ENCODE data around the gene ADPRH. TPM values are rescaled to one million over a fixed set of nuclear protein-coding genes. Genes with fewer than 3 reads are reported as not detected.
"Not testable (repeated sequence)": the region's sequence is repeated elsewhere in the genome, so short reads cannot be mapped to it uniquely, and the experiment has no call there.

ADPRH gene
- total RNA-seq = 3.9 and 5.8 TPM in 2 replicates

GRCh38 chr3:119579366-119580066 is at the start of gene ADPRH:
Gene ADPRH (plus strand): TSS chr3:119579492. CDS start chr3:119582170, 2,678 bp downstream.
- intact Hi-C loops (cut with micrococcal nuclease) = loop anchor here (1.0 kb wide), 4 partner anchors 20 to 97 kb away; partner anchors contain the start of genes CD80 and TIMMDC1

- intact Hi-C loops (cut with micrococcal nuclease) = no loop called here
These were observed 49.4 kb upstream of the ADPRH start for GRCh38 chr3:119529883-119530282.

- intact Hi-C loops (cut with micrococcal nuclease) = no loop called here
These were observed 48.8 kb upstream of the ADPRH start for GRCh38 chr3:119530456-119530855.

GRCh38 chr3:119531151-119531550 is 48.1 kb upstream of the ADPRH start:
- intact Hi-C loops (cut with micrococcal nuclease) = no loop called here

GRCh38 chr3:119534296-119534695 is 45.0 kb upstream of the ADPRH start:
- intact Hi-C loops (cut with micrococcal nuclease) = no loop called here

GRCh38 chr3:119536757-119537156 is 42.5 kb upstream of the ADPRH start:
- intact Hi-C loops (cut with micrococcal nuclease) = no loop called here

GRCh38 chr3:119538772-119539171 is 40.5 kb upstream of the ADPRH start:
- intact Hi-C loops (cut with micrococcal nuclease) = no loop called here

- intact Hi-C loops (cut with micrococcal nuclease) = no loop called here
These were observed 37.7 kb upstream of the ADPRH start for GRCh38 chr3:119541547-119541946.

- intact Hi-C loops (cut with micrococcal nuclease) = no loop called here
These were observed 37.0 kb upstream of the ADPRH start for GRCh38 chr3:119542168-119542767.

GRCh38 chr3:119543147-119543546 is 36.1 kb upstream of the ADPRH start:
- intact Hi-C loops (cut with micrococcal nuclease) = no loop called here

GRCh38 chr3:119547227-119547626 is 32.1 kb upstream of the ADPRH start:
- intact Hi-C loops (cut with micrococcal nuclease) = no loop called here

- intact Hi-C loops (cut with micrococcal nuclease) = no loop called here
These were observed 31.0 kb upstream of the ADPRH start for GRCh38 chr3:119548341-119548740.

GRCh38 chr3:119550192-119550910 is 28.9 kb upstream of the ADPRH start:
- intact Hi-C loops (cut with micrococcal nuclease) = no loop called here

- intact Hi-C loops (cut with micrococcal nuclease) = no loop called here
These were observed 27.7 kb upstream of the ADPRH start for GRCh38 chr3:119551598-119551997.

GRCh38 chr3:119552928-119553327 is 26.4 kb upstream of the ADPRH start:
- intact Hi-C loops (cut with micrococcal nuclease) = not testable (repeated sequence)

- intact Hi-C loops (cut with micrococcal nuclease) = no loop called here
These were observed 25.4 kb upstream of the ADPRH start for GRCh38 chr3:119553823-119554415.

- intact Hi-C loops (cut with micrococcal nuclease) = loop anchor here (5.0 kb wide), 3 partner anchors 173 to 263 kb away; partner anchors contain the start of gene ARHGAP31
These were observed 24.0 kb upstream of the ADPRH start for GRCh38 chr3:119555309-119555735.

GRCh38 chr3:119555929-119556328 is 23.4 kb upstream of the ADPRH start:
- intact Hi-C loops (cut with micrococcal nuclease) = loop anchor here (5.0 kb wide), 3 partner anchors 174 to 264 kb away; partner anchors contain the start of gene ARHGAP31

- intact Hi-C loops (cut with micrococcal nuclease) = loop anchor here (5.0 kb wide), 3 partner anchors 175 to 265 kb away; partner anchors contain the start of gene ARHGAP31
These were observed 22.0 kb upstream of the ADPRH start for GRCh38 chr3:119557192-119557876.

GRCh38 chr3:119557877-119558269 is 21.4 kb upstream of the ADPRH start:
- intact Hi-C loops (cut with micrococcal nuclease) = loop anchor here (2.0 to 5.0 kb wide), 6 partner anchors 51 to 537 kb away; partner anchors contain the start of genes ARHGAP31, B4GALT4 and GSK3B
